GM18517 (cell line): ENCODE data around the gene GINS3.

Source experiments
- ATAC-seq: cut with Tn5 transposase; IDR thresholded peaks from one replicate; pipeline ENCODE4 v1.9.1; 2021; ENCODE audit warnings: mild to moderate bottlenecking, moderate library complexity; ENCODE audit not compliant: unreplicated experiment

GINS3 gene

DNA sequence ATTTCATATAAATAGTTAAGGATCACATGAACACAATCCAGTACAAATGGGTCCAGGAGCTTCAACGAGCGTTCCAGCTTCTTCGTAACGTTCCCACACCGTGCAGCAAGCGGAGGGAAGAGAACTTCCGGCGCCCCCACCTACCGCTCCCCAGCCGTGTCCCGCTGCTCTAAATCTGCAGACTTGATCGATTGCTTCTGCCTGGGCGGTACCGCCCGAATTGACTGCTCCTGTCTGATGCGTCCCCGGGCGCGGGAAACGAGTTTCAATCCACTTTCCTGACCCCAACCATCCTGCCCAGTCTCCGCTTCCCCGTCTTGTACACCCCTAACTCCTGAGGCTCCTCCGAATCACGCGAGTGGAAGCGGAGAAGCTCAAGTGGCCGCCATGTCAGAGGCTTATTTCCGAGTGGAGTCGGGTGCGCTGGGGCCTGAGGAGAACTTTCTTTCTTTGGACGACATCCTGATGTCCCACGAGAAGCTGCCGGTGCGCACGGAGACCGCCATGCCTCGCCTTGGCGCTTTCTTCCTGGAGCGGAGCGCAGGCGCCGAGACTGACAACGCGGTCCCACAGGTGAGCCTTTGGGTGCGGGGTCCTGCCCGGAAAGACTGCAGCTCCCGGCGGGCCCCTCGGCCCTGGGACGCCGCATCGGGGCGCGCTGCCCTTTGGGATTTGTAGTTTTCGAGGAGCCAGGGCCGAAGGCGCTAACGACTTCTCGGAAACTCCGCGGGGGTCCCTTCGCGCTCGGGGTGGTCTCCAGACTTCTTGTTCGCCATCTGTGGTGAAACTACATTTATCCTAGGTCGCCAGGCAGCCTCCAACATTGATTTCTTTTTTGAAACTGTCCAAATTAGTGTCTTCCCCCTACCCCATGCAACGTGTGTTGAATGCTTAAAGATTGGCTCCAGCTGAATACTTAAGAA is at the start of gene GINS3:
TSS of gene GINS3 (plus strand) at position 257 of the 923 bp plus-strand sequence. CDS start at position 388, 131 bp downstream.
- ATAC-seq = peak; percentile 81

DNA sequence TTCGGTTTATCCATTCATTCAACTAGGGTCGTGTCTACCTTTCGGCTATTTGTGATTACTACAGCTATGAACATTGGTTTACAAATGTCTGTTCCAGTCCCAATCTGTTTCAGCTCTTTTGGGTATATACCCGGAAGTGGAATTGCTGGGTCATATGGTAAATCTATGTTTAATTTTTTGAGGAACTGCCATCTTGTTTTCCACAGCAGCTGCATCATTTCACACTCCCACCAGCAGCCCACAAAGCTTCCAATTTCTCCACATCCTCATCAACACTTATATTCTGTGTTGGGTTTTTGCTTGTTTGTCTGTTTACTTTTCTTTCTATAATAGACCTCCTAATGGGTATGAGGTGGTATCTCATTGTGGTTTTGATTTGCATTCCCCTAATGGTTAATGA is 48.7 kb upstream of the GINS3 start:
- ATAC-seq = no peak

DNA sequence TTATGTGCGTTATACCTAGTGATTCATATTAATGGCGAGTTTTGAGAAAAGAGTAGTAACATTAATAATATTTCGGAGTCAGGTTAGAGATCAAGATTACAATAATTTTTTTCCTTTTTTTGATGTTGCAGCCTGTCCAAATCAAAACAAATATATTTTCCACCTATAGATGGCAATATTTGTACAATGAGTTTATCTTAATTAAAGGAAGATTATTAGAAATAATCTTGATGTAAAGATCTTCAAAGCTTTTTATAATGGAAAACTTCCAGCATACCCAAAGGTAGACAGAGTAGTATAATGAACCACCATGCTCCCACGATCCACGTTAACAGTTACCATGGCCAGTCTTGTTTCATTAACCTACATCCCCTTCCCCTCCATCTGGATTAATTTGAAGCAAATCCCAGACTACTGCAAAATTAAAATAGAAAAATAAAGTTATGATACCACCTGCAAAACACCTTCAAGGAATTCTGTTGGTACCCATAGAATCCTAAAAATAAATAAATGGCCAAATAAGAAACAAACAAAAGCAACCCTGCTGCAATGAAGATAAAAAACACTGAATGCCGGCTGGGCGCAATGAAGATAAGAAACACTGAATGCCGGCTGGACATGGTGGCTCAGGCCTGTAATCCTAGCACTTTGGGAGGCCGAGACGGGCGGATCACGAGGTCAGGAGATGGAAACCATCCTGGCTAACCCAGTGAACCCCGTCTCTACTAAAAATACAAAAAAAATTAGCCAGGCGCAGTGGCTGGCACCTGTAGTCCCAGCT is 46.5 kb upstream of the GINS3 start:
- no peak for ATAC-seq

DNA sequence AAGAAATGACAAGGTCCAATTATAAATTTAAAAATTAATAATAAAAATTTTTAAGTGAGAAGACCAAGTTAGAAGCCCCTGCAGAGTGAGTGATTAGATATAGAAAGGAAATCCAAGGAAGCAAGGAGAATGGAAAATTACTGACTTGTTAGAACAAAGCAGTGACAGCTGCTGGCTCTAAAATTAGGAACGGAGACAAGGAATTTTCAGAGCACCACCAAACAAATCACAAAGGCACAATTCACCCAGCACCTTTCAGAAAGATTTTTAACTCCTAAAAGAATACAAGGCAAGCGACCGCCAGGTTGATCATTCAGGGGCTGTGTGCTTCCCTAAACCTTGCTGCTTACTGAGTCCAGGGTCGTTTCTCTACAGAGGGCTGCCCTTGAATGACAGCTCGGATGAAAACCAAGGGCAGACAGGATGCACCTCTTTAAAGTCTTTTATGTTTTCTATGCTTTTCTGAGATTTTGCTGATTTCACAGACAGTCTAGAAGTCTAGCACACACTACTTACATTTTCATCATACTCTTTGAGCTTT is 45.4 kb upstream of the GINS3 start:
- ATAC-seq = no peak

DNA sequence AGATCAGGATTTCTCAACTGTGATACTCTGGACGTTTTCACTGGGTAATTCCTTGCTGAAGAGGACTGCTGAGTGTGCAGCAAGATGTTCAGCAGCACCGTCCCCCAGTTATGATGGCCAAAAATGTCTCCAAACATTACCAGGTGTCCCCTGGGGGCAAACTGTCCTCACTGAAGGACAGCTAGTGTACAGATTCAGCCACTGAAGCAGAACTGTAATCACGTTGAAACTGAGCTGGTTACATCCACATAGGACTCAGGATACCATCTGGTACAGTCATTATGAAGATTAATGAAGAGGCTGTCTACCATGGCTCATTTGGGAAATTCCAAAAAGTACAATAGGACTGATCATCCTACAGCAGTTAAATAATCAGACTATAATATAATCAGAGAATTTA is 43.3 kb upstream of the GINS3 start:
- no peak for ATAC-seq

DNA sequence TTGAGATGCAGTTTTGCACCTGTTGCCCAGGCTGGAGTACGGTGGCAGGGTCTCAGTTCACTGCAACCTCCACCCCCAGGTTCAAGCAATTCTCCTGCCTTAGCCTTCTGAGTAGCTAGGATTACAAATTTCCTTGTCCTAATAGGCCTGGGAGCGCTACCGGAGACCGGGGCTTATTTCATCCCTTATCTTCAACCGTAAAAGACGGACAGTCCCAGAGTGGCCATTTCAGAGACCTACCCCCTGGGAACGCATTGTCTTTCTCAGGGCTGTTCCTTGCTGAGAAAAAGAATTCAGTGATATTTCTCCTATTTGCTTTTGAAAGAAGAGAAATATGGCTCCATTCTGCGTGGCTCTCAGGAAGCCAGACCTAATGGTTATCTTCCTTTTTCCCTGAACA is 39.6 kb upstream of the GINS3 start:
- ATAC-seq = no peak

DNA sequence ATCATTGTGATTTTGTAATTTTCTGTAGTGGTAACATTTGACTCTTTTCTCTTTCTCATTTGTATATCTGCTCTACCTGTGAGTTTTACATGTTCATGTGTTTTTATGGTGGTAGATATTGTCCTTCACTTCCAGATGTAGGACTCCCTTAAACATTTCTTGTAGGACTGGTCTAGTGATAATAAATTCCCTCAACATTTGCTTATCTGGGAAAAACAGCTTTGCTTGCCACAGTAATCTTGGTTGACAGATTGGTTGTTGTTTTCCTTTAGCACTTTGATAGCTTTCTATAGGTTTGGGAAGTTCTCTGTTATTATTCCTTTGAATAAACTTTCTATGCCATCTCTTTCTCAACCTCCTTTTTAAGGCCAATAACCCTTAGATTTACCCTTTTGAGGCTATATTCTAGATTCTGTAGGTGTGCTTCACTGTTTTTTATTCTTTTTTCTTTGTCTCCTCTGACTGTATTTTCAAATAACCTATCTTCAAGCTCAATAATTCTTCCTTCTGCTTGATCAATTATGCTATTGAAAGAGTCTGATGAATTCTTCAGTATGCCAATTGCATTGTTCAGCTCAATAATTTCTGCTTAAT is 32.1 kb upstream of the GINS3 start:
- no peak for ATAC-seq

DNA sequence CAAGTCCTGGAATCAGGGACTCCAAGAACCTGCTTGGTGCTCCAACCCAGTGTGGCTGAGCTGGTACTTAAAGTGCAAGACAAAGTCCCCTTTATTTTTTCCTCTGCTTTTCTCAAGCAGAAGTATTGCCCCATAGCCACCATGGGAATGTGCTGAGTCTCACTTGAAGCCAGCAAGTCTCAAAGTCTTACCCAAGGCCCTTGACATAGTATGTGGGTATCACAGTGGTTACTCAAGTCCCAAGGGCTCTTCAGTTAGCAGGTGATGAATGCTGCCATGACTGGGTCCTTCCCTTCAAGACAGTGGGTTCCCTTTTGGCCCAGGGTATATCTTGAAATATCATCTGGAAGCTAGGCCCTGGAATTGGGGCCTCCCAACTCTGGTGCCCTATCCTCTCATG is 30.5 kb upstream of the GINS3 start:
- ATAC-seq = no peak

DNA sequence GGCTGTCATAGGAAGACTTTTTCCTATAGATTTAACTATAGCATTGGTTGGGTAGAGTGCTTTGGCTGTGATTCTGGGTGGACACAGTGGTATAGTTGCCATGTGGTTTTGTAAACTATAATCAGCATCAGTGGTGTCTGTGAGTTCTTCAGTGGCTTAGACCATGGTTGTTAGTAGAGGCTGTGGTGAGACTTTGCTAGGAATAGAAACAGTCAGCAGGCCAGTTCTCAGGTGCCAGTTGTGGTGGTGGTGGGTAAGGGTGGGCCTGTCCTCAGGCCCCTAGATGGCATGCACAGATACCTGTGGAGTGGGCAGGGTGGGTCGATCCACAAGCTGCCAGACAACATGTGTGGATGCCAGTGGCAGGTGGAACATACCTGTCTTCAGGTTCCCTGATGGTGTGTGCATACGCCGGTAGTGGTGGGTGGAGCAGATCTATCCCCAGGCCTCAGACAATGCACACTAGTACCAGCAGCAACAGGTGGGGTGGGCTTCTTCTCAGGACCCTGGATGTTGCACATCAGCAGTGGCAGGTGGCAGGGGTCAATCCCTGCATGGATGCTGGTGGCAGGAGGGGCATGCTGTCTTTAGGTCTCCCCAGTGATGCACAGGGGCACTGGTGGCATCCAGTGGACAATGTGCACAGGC is 28.4 kb upstream of the GINS3 start:
- no peak for ATAC-seq

DNA sequence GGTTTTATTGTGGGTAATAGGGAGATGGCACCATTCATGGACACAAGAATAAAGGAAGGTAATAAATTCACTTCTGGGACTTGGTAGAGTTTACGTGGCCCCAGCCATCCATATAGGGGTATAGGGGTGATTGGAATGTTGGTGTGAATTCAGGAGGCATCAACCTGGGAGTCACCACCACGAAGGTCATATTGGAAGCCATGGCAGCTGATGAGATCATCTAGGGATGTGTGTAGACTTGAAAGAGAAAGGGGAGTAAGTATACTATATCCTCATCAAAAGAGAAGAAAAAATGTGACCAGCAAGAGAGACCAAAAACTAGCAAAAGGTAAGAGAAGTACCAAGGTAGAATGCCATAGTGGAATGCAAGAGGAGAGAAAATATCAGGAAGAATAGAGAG is 26.6 kb upstream of the GINS3 start:
- ATAC-seq = no peak

DNA sequence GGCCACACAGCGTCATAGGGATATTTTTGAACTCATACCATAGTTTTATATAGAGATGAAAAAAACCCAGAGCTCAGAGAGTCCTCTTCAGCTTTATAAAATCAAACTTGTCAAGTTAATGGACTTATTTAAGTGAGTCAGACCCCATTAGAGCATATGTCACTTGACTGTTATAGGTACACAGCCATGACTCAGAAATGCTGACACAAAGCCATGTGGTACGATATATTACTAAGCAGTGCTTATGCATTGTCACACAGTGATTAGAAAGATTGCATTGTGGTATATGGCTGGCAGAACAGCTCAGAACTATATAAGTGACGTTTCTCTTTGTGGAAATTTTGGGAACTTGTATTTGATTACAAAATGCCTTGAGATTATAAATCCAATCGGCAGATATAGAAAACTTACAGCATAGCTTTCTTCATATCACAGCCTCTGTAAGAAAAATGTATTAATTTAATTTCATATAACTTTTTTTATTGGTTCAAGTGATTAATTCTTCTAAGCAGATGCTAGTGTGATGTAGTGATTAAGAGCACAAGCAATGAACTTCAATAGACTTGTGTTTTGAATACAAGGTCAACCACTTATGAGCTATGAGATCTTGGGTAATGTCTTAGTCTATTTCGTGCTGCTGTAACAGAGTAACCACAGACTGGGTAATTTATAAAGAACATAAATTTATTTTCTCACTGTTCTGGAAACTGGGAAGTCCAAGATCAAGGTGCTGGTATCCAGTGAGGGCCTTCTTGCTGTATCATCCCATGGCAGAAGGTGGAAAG is 25.8 kb upstream of the GINS3 start:
- no peak for ATAC-seq

DNA sequence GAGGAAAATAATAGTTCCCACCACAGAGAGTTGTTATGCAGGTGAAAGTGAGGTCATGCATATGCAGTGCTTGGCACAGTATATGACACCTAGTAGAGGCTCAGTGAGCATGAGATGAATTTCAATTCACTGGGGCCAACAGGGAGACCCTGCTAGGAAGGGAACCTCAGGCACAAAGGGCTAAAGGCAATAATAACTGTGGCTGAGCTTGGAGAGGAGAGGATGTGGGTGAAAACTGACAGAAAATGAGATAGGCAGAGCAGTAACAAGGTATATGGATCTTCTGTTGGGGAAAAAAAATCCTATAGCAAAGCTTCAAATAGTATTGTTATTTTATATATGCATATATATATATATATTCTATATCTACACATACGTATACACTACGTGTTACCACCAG is 25.0 kb upstream of the GINS3 start:
- ATAC-seq = no peak

DNA sequence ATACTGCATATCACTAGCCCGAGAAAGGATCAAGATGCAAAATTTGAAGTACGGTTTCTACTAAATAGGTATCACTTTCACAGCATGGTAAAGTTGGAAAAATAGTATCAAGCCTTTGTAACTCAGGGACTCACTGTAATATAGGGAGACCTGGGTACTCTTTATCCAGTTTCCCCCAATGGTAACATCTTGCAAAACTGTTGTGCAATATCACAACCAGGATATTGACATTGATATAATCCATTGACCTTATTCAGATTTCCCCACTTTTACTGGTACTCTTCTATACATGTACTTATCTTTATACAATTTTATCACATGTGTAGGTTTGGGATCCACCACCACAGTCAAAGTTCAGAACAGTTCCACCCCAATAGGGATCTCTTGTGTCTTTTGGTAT is 20.4 kb upstream of the GINS3 start:
- no peak for ATAC-seq

DNA sequence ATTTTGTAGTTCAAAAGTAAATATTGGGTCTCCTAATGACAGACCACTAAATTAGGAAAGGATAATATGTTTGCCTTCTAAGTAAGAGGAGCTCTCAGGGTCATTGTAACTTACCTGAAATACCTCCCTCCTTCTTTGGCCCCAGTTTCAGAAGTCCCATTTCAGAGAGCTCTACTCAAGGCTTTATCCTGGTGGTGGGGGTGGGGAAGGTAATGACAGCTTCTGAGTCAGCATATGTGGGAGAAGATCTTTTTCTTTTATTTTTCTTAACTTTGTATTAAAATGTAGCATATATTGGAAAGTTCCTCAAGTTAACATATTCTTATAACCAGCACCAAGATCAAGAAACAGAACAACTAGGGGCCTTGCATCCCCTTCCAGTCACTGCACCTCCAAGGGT is 16.9 kb upstream of the GINS3 start:
- ATAC-seq = no peak

DNA sequence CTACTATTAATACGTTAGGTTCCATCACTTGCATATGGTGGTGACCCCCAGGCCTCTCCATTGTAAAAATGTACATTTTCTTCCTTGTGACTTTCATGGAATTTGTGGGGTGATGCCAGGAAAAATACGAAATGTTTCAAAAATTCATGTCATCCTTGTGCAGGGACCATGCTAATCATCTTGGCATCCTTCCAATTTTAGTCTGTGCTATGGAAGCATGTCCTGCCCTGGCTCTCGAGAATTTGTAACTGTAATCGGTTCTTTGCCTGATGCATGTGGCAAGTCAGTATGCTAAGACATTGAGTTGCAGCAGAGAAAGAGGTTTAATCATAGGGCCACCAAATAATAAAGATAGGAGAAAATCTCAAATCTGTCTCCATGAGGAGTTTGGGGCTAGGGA is 14.3 kb upstream of the GINS3 start:
- no peak for ATAC-seq

DNA sequence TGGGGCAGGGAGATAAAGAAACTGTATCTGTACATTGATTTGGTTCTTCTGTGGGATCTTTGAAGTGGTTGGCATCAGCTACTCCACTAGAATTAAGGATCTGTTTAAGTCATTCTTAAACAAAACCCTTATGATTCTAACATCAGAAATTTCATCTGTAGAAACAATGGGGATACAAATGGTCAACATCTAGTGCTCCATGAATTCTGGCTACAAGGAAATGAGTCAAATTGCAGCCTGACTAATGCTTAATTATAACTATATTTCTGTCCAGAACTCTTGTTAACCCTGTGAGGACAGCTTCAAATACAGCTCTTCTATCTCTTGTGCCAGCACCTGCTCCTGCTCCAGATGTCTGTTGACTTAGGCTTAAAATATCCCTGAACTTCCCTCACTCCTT is 13.9 kb upstream of the GINS3 start:
- ATAC-seq = no peak

DNA sequence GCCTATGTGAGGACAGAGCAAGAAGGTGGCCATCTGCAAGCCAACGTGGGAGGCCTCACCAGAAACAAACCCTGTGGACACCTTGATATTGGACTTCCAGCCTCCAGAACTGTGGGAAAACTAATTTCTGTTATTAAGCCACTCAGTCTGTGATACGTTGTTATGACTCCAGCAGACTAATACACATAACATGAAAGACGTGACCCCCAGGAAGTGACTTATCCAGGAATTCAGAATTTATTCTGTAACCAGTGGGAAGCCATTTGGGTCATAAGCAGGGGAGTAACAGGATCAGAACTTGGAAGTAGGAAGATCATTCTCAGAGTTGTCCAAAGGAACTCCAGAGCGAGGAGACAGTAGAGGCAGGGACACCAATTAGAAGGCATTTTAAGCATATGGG is 12.5 kb upstream of the GINS3 start:
- no peak for ATAC-seq

DNA sequence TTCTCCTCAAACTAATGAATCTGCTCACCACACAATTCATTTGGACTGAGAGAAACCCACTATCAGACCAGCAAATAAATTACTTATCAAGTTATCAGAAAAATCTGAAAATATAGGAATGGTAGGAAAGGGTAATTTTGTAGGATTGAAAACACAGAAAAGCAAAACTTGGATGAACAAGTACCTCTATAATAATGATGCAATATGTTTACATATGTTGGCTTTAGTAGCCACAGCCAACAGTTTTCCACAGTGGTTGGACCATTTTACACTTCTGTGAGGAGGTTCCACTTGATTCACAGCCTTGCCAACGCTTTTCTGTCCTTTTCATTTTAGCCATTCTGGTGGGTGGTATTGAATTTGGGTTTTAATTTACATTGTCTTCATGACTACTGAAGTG is 10.6 kb upstream of the GINS3 start:
- no peak for ATAC-seq

DNA sequence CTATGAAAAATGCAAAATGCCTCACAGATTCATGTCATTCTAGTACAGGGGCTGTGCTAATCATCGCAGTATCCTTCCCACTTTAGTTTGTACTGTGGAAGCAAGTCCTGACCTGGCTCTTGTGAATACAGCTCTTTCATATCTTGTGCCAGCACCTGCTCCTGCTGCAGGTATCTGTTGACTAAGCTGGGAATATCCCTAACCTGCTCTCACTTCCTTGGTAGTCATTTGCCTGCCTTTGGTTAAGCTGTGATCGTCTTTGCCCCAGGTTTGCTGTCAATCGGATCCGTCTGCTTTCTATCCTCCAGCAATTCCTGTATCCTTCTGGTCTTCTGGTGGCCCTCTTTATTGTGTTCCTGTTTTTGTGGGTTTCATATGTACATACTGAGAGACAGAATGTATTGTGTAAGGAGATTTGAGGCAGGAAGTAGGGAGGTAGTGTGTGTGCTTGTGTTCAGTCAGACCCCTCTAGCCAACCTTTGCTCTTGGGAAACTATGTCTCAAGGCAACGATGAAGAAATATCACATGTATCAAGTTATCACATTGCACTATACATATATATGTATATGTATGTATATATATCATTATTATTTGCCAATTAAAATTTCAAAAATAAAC is 7.7 kb upstream of the GINS3 start:
- no peak for ATAC-seq
